SU-DHL-6 (cell line): ENCODE results near the gene CCDC8.
"Not testable (repeated sequence)": the region's sequence is repeated elsewhere in the genome, so short reads cannot be mapped to it uniquely, and the experiment has no call there.

ENCODE experiments used
- EZH2phosphoT487 ChIP-seq: fragments of 200-600 bp; sonication (generic), shearing (Covaris generic); conservative IDR thresholded peaks from 2 replicates; pipeline ENCODE4 v1.6.1; 2018; ENCODE audit warnings: mild to moderate bottlenecking, antibody characterized with exemption, low read length, moderate library complexity, mixed read lengths
- TF ChIP-seq, protein P1 (sequence below): fragments of 200-600 bp; sonication (generic); IDR thresholded peaks from one replicate; pipeline ENCODE4 v1.5.1; 2017; ENCODE audit warnings: antibody characterized with exemption, mild to moderate bottlenecking, low read length, moderate library complexity; ENCODE audit not compliant: insufficient read depth, poor library complexity, severe bottlenecking

DNA sequence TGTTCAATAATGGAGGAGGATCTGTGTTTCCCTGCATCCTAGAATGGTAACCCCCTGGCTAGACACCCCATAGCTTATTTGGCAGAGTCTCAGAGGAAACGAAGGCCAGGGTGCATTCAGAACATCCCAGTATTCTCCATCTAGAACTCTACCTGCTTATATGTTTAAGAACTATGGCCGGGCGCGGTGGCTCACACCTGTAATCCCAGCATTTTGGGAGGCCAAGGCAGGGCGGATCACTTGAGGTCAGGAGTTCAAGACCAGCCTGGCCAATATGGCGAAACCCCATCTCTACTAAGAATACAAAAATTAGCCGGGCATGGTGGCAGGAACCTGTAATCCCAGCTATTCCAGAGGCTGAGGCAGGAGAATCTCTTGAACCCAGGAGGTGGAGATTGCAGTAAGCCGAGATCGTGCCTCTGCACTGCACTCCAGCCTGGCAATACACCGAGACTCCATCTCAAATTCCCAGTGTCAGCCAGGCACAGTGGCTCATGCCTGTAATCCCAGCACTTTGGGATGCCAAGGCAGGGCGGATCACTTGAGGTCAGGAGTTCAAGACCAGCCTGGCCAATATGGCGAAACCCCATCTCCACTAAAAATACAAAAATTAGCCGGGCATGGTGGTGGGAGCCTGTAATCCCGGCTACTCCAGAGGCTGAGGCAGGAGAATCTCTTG, 15.4 kb downstream of the CCDC8 start:
- TF ChIP-seq, protein P1, sequence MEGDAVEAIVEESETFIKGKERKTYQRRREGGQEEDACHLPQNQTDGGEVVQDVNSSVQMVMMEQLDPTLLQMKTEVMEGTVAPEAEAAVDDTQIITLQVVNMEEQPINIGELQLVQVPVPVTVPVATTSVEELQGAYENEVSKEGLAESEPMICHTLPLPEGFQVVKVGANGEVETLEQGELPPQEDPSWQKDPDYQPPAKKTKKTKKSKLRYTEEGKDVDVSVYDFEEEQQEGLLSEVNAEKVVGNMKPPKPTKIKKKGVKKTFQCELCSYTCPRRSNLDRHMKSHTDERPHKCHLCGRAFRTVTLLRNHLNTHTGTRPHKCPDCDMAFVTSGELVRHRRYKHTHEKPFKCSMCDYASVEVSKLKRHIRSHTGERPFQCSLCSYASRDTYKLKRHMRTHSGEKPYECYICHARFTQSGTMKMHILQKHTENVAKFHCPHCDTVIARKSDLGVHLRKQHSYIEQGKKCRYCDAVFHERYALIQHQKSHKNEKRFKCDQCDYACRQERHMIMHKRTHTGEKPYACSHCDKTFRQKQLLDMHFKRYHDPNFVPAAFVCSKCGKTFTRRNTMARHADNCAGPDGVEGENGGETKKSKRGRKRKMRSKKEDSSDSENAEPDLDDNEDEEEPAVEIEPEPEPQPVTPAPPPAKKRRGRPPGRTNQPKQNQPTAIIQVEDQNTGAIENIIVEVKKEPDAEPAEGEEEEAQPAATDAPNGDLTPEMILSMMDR: not testable (repeated sequence)
- not testable (repeated sequence) for TF ChIP-seq EZH2phosphoT487
